GM13977 (cell line): ENCODE data around the gene PTPA.

ENCODE experiments used
- DNase-seq: peaks from one replicate; pipeline ENCODE4 v3.0.0; 2012; ENCODE audit warnings: low spot score
- in situ Hi-C: fragments of 300-500 bp; cut with MboI; formaldehyde crosslinking; loops from one replicate; pipeline ENCODE4 v1.12.0; 2022; ENCODE audit warnings: low sequenced_read_pairs, low pct_unique_long_range_greater_than_20kb, mixed read lengths, inconsistent platforms; ENCODE audit not compliant: unreplicated experiment
- TF ChIP-seq, protein P1 (sequence below): IDR thresholded peaks from 2 replicates; pipeline ENCODE4 v1.5.1; 2012; ENCODE audit warnings: mild to moderate bottlenecking, control low read depth; ENCODE audit not compliant: insufficient read depth; ENCODE audit errors: extremely low read depth, missing control alignments

The PTPA gene

DNA sequence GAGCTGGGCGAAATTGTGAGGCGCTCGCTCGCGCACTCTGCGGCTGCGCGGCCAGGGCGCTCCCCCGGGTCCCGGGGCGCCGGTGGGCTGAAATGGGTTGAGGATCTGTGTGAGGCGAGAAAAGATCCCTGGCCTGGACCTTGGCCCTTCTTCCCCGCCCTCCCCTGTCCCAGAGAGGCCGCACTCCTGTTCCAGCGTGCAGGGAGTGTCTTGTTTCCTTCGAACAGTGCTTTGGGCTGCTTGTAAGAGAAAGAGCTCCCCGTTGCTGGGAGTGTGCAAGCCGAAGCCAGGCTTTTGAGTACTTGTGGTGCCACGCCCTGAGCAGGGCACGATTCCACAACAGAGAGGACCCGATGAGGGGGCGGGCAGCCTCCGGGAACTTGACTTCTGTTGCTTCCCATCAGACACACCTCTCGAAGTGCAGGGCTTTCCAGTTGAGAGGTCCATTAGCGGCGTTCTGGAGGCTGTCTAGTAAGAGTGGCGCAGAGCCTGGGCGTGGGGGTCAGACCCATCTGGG lies 29.8 kb upstream of the PTPA start:
- TF ChIP-seq, protein P1, sequence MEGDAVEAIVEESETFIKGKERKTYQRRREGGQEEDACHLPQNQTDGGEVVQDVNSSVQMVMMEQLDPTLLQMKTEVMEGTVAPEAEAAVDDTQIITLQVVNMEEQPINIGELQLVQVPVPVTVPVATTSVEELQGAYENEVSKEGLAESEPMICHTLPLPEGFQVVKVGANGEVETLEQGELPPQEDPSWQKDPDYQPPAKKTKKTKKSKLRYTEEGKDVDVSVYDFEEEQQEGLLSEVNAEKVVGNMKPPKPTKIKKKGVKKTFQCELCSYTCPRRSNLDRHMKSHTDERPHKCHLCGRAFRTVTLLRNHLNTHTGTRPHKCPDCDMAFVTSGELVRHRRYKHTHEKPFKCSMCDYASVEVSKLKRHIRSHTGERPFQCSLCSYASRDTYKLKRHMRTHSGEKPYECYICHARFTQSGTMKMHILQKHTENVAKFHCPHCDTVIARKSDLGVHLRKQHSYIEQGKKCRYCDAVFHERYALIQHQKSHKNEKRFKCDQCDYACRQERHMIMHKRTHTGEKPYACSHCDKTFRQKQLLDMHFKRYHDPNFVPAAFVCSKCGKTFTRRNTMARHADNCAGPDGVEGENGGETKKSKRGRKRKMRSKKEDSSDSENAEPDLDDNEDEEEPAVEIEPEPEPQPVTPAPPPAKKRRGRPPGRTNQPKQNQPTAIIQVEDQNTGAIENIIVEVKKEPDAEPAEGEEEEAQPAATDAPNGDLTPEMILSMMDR = no peak
- in situ Hi-C loops = no loop called here
- peak; percentile 97 for DNase-seq

DNA sequence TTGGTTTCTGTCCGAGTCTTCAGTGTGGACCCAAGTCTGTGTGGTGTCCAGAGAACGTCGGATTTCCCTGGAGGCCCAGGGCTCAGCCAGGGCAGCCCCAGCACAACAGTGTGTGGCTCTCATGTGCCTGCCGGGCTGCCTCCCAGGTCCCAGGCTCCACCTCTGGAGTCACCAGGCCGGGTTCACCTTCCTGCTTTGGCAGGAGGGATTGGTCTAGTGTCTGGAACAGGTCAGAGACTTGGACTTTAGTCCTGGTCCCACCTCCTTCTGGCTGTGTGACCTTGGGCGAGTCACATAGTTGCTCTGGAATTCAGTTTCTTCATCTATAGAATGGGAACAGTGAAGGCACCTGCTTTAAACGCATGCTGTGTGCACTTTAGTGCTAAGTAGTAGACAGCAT lies 27.1 kb upstream of the PTPA start:
- DNase-seq = no peak
- TF ChIP-seq, protein P1 = no peak
- in situ Hi-C loops = no loop called here

DNA sequence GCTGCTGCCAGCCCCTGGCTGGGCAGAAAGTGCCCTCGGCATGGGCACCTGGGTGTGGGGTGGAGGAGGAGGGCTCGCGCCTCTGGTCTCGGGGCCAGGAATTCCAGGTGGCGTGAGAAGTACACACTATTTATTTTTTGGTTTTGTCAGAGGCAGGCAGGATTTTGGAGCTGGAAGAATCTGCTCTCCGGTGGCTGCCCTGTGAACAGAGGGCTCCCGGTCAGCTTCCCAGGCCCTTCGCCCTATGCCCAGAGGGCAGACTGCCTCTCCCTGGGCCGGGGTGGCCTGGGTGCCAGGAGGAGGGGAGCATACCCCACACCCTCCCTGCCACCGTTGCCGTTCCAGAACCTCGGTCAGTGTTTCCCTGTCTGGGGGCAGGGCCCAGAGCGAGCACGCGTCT lies 22.0 kb upstream of the PTPA start:
- TF ChIP-seq, protein P1 = no peak
- no peak for DNase-seq
- in situ Hi-C loops = no loop called here

DNA sequence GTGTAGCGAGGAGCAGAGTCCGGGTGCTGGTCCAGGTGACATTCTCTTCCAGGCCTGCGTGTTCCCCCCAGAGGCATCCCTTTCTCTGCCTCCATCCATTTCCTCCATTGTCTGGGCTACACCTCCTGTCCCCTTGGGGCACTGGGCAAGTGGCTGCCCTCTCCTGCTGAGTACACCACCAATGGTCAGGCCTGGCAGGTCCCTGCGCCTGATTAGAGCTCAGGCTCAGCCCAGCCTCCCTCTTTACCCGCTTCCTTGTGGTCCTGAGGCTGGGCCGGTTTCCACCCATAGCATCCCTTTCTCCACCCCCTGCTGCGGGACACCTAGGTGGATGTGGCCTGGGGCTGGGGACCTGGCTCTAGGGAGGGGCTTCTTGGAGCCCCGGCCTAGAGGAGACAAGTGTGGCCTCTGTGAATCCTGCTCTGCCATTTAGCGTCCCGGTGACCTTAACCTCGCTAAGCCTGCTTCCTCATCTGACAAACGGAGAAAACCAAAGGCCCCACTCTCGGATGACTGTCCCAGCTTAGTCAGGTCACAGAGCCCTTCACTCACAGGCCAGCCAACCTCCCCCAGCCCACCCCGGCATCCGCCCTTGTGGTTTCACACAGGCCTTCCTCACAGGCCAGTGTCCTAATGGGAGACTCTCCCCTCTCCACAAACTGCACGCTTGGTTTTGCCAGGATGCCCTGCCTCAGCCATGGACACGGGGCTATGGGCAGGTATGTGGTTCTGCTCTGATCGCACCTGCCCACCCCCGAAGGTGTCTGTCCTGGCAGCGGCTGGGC lies 17.4 kb upstream of the PTPA start:
- no peak for DNase-seq
- in situ Hi-C loops = no loop called here
- TF ChIP-seq, protein P1 = no peak

DNA sequence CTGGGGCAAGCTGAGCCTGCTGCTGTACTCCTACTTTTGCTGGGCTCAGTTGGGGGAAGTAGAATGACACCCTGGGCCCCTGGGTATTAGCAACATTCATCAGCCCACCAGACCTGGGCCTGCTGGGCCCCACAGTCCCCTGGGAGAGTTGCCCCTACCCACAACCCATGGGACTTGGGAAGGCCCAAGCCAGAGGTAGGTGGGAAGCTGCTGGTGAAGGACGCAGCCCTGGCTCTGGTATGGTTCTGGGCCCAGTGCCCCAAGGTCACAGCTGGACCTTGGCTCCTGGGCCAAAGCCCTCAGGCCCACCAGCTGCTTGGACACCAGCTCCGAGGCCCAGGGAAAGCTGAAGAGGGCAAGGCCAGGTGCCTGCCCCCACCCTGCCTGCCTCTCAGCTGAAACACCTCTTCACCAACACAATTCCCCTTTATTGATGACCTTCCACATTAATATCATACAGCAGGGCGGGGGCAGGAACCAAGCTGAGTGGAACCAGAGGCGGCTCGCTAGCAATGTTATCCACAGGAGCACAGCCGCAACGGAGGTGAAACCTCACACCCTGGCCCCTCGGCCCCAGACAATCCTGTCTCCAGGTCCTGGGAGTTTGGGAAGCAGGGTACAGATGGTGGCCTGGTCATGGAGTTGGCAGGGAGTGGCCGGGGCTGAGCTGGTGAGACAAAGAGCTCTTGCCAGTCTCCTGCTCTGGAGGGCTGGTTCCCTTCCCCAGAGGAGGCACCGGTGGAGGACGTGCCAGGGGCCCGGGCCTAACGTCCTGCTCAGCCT lies 16.6 kb upstream of the PTPA start:
- no peak for DNase-seq
- TF ChIP-seq, protein P1 = no peak
- in situ Hi-C loops = no loop called here

DNA sequence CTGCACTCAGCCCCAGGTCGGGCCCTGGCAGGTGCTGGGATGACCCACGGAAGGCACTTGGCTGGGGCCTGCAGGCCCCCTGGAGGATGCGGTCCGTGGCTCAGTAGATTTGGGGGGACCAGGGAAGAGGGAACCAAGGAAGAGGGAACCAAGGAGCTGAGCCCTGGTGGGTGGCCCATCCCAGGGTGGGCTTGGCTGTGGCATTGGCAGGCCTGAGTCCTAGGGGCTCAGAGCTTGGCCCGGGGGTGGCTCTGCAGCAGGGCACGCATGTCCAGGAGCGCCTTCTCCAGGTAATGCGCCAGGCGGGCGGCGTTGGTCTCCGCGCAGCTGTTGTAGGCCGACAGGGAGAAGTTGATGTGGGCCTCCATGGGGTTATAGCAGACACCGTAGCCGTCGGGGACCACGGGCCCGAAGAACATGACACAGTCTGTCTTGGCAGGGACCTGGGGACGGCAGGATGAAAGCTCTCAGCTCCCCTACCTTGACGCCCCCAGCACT lies 16.0 kb upstream of the PTPA start:
- in situ Hi-C loops = no loop called here
- DNase-seq = no peak
- TF ChIP-seq, protein P1 = no peak
